Glomerular endothelial cell (primary cell): ENCODE results near the gene CCNC. TPM values are rescaled to one million over a fixed set of nuclear protein-coding genes. Genes with fewer than 3 reads are reported as not detected.
"Not testable (repeated sequence)": the region's sequence is repeated elsewhere in the genome, so short reads cannot be mapped to it uniquely, and the experiment has no call there.

Experiments
- DNase-seq: peaks from one replicate; pipeline ENCODE4 v3.0.0-alpha.2; 2011; ENCODE audit warnings: low read depth, low spot score; ENCODE audit errors: extremely low read depth
- total RNA-seq: library from RNA; depleted of rRNA; stranded (reverse); fragments of >200 nt; gene quantifications from 2 replicates; pipeline ENCODE4 v1.2.3, GENCODE V29; 2015

CCNC gene
- total RNA-seq, 1 donor from 2014 or later: 44.7 TPM

DNA sequence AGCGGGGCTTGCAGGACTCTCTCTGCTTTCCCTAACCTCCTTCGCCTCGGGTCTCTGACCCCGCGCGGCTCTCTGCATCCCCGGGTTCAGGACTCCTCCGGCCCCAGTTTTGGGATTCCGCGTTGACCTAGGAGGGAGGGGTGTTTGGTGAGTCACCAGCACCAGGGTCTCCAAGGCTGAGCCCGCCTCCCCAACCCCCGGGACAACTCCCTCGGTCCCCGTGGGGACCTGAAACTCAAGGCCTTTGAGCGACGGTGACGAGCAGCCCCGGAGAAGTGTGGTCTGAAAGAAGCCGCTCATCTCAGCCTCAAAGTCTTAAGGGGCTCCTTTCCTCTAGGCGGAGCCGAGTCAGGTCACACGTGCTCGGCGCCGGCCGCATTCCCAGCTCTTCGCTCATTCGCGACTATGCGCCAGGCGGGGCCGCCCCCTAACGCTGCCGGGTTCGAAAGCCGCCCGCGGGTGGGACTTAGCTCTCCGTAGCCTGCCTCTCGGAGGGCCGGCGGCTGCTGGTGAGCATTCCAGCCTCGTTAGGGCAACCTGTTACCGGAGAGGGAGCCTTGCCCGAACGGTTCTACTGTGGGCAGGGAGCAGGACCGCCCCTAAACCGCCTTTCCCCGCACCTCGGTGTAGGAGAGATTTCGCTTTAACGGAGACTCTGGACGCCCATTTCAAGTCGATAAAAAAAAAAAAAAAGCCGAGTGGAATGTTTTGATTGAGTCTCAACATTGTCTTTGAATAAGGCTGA is 35.1 kb upstream of the CCNC start:
- DNase-seq: no peak

DNA sequence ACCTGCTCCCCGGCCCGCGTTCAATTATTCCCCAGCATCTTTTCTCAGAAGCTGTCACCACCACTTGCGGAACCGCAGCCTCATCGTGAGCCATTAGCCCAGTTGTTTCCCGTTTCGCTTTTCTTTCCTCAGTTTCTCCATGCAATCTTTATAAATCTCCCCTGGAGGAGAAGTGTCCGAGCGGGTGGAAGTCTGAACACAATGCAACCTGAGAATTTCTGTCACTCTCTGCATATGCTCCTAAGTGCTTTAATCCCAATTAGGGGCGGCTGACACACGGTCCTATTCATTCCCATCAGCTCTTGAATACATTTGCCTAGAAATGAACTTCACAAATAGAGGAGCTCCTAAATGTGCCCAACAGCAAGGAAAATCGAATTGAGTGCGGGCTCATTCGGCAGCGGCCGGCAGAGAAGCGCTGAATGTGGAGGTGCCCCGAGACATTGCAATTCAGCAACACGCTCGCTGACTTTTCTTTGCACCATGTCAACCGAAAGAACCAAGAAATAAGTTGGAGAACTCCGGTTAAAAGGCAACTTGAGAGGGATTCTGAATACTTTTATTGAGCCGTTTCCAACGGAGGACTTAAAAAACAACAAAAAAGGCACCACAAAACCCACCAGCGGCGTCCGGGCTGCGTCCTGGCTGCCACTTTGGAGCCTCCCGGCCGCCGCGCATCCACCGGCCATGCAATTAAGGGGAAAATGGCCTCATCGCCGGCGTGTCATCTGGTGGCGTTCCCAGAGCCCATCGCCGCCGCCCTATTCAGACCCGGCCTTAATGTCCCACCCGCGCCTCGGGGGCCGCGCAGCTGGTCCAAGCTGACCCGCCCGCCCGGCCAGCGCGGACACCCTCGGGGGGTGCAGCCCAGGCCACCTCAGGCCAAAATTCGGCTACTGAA is 34.3 kb upstream of the CCNC start:
- no peak for DNase-seq

DNA sequence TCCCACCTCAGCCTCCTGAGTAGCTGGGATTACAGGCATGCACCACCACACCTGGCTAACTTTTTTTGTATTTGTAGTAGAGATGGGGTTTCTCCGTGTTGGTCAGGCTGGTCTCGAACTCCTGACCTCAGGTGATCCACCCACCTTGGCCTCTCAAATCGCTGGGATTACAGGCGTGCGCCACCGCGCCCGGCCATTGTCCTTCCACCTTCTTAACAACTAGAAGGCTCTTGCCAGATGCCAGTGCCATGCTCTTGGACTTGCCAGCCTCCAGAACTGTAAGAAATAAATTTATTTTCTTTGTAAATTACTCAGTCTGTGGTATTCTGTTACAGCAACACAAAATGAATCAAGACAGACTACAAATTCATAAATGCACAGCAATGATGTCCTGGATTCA is 26.2 kb upstream of the CCNC start:
- DNase-seq: not testable (repeated sequence)

DNA sequence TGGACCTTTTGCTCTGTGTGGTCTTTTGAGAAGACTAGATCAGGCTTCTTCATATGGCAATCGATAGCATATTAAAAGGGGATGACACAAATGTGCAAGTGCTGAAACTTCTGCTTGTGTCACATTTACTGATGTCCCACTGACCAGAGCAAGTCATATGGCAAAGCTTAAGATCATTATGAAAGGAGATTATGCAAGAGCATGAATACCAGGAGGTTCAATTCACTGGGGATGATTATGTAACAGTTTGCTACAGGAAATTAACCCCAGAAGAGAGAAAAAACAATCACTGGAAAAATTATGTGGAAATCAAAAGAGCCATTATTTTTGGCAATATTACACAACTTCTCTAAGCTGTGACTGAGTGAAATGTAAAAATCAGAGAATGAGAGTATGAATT is 24.4 kb upstream of the CCNC start:
- DNase-seq: no peak

DNA sequence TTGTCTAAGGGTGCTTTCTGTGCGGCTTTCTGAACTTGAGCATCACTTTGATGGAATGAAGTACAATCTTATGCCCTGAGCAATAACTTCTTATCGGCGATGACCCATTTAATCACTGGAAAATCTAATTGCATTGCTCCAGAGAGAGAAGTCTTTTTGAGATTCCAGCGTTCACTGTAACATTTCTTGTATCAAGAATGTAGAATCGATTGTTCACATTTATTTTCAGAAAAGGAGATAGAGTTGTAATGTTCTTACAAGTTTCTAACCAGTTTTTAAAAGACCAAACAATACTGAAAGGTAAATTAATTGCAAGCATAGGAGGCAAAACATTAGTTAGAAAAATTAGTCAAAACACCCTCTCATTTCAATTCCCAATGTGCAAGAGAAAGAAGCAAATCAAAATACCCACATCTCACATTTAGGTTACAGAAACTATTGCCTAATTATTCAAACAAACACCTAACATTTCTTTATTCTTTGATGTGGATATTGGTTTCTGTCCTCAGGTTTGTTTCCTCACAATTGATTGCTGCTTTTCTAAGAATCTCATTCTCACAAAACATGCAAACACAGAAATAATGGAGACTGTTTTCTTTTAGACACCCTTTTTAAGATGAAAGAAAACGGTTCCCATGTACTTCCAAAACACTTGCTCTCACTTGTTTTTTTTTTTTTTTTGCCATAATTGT is 23.4 kb upstream of the CCNC start:
- no peak for DNase-seq

DNA sequence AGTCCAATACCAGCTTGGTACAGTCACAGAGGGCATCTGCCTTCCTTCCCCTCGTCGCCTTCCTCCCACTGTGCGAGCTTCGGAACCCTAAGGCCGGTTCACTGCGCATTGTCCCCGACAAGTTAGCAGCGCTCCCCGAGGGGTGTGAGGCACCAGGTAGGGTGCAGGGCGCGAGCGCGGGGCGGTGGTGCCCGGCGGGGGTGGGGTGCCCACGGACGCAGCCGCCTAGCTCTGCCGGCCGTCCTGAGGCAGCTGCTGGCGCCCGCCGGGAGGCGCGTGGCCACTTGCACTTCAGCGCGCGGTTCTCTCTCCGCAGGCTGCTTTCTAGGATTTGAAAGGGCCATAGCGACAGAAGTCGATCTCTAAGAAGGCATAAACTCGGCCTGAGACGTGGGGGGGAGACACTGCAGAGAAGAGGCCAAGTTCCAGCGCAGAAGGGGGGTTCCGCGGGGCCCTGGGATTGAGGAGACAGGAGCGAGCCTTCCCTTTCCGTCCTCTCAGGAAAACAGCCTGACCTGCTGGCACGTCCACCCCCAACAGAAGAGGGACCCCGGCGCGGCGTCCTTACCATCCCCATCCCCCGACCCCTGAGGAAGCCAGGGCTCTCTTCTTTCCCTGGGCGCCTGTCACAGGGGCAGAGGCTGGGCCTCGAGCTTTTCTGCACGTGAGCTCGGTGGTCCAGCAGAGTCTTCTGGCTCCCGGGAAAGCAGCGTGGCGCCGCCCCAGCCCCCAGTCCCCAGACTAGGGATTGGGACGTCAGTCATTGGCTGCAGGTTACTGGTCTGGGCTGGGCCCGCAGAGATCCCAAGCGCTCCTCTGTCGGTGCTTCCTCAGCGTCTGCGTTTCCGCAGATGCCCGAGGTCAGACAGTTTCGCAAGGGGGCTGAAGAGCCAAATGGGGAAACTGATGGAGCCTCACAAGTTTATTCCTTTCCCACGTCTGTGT is 22.5 kb upstream of the CCNC start:
- no peak for DNase-seq

DNA sequence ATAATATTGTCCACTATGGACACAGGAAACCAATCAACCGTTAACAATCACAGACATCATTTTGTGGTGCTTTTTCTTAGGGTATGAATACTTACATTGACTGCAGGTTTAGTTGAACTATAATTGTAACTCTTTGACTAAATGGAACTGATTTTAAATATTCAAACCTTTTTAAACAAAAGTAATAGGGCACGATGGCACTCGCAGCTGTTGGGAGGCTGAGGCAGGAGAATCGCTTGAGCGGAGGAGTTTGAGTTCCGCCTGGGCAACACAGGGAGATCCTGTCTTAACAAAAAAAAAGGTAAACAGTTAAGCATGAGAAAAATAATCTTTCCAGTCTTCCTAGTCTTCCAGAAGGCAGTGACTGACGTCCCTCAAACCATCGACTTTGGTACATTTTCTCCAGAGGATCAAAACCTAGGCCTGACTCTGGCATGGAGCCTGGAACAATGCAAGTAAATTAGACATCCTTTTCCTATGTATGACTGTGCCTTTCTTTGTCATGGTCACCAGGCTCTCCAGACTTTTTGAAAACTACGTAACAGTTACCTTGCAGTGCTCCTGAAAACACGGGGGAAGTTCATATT is 21.5 kb upstream of the CCNC start:
- DNase-seq: no peak

DNA sequence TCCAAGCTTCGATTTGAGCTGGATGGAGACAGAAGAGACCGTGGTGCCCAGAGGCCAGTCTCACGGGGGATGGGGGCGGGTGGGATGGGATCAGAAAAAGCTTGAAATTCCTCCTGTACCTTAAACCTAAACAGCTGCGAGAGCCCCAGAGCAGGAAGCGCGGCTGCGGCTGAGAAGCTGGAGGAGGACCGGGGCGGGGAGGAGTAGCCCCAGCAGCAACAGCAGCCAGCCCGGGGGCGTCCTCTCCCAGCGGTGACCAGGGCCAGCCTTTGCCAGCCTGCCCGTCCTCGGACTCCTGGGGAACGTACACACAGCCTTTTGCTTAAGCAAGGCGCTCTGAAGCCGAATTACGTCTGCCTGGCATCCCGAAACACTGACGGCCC is 20.8 kb upstream of the CCNC start:
- no peak for DNase-seq

DNA sequence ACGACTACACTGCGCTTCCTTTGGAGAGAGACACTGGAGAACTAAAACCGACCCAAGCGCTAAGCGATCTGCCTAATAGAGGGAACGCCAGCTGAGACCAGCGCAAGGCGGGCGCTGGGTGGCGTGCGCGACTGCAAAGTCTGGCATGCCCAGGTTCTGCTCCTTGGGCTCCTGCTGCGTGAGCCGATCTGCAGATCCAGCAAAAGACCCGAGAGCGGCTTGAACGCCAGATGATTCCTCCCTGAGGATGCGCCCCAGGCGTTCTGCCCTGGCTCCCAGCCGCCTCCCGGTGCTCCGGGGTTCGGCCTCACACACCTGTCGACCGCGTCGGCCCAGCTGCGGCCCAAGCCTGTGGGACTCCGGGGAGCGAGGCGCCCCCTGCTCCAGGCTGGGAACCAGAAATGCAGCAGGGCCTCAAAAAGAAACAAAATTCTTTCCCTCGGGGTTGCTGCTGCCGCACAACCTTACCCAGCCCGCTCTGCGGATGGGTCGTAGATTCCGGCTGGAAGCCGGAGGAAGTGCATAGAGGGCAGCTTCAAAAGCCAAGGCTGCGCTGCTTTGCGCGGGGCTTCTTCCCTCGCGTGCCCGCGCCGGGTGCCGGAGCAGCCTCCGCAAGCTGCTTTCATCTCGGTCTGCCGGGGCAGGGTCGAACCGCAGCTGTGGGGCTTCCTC is 20.3 kb upstream of the CCNC start:
- no peak for DNase-seq

DNA sequence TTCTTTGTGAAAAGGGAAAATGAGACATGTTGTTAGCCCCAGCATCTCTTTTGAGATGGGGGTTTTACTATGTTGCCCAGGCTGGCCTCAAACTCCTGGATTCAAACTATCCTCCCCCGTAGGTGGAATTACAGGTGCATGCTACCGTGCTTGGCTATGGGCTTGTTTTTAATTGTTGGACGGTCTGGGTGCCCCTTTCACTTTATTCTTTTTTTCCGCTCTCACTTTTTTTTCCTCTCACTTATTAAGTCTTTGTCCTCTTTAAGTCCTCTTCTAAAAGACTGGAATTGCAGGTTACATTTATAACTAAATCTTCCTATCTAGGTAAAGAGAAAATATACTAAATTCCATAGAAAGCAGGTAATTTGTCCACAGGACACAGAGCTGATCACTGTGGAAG is 19.3 kb upstream of the CCNC start:
- DNase-seq: no peak

DNA sequence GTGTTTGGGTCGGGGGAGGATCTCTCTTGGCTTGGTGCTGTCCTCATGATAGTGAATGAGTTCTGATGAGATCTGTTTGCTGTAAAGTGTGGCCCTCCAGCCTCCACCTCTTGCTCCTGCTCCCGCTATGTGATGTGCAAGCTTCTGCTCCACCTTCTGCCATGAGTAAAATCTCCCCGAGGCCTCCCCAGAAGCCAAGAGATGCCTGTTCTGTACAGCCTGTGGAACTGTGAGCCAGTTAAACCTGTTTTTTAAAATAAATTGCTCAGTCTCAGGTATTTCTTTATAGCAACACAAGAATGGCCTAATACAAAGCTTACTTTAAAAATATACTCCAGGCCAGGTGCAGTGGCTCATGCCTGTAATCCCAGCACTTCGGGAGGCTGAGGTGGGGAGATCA is 11.3 kb upstream of the CCNC start:
- DNase-seq: no peak

DNA sequence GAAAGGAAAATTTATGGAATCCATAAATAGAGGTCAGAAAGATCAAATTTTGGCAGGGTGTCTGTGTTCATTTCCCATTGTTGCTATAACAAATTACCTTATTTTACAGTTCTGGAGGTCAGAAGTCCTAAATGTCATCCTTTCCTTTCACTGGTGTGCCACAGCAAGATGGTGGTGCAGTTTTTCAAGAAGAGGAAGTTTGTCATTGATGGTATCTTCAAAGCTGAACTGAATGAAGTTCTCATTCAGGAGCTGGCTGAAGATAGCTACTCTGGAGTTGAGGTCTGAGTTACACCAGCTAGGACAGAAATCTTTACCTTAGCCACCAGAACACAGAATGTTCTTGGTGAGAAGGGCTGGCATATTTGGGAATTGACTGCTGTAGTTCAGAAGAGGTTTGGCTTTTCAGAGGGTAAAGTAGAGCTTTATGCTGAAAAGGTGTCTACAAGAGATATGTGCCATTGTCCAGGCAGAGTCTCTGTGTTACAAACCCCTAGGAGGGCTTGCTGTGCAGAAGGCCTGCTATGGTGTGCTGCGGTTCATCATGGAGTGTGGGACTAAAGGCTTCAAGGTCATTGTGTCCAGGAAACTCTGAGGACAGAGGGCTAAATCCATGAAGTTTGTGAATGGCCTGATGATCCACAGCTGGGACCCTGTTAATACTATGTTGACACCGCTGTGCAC is 7.2 kb upstream of the CCNC start:
- DNase-seq: no peak

DNA sequence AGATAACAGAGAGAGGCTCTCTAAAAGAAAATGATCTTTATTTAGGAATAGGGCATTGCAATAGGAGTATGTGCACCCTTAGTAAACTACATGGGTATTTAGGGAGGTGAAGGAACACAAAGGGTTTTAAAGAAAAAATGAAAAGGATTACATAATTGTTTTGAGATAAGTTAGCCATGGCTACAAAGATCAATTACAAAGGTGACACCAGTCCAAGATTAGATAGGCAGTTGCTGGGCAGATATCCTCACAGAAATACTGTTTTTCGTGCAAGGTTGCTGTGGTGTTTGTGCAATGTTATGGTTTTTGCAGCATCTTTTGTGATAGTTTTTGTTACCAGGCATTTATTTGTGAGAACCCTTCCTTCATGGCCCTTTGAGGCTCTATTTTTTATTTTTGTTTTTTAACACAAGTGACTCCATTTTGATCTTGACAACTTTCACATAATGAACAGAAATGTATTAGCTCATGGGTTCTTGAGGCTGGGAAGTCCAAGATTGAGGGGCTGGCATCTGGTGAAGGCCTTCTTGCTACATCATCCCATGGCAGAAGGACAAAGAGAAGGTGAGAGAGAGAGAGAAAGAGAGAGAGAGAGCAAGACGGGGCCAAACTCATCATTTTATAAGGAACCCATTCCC is 5.6 kb upstream of the CCNC start:
- DNase-seq: no peak

DNA sequence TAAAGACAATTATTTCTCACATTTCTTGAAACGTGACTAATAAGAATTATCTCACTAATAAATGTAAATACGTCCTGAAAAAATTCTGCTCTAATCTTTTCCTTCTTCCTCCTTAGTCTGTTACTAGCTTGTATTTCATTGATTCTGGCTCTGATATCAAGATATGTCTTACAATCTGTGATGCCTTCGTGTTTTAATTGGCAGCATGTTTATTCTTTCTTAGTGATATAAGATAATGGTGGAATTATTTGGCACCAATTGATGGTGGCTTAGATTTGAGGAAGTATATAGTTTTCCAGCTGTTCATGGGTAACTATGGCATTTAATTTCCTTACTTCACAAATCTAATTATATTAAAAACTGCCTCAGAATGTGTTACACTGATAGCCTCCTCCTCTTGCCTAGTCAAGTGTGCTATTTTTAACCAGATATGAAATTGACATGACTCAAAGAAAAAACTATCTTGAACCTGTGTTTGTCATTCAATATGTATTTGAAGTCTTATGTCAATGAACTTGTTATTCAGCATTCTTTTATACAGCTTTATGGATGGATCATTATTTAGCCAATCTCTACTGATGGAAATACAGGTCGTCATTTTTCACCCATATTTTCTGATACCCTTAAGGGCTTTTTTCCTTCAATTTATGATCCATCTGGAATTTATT is 5.3 kb downstream of the CCNC start:
- DNase-seq: no peak

DNA sequence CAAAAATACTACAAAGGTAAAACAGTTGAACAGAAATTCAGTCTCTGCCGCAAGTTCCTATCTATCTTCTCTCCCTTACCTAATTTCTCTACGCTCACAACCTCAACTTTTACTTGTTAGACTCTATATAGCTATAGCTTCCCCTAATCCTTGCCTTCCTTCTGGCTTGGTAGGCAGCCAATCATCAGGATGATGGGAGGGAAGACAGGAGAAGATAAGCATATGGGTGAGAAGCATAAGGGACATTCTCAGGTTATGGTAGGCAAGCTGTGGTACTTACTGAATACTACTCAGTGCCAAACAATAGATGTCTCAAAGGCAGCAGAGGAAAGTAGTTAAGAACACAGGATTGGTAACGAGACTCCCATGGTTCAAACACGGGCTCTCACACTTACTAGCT is 7.8 kb downstream of the CCNC start:
- no peak for DNase-seq

DNA sequence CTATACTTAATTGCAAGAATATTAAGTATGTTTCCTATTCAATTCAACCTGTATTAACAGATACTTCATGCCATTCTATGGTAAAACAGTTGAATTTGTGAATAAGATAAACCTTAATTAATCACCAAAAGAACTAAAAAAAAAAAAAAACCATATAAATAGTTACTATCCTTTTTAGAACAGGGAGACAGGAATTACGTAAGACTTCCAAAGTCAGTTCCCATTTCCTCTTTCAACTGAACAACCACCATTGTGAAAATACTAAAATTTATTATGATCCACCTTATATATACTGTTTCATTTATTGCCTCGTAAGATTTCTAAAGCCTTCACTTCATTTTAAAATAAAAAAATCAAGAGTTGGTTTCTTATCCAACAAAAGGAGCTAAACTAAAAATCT is 9.4 kb downstream of the CCNC start:
- no peak for DNase-seq

DNA sequence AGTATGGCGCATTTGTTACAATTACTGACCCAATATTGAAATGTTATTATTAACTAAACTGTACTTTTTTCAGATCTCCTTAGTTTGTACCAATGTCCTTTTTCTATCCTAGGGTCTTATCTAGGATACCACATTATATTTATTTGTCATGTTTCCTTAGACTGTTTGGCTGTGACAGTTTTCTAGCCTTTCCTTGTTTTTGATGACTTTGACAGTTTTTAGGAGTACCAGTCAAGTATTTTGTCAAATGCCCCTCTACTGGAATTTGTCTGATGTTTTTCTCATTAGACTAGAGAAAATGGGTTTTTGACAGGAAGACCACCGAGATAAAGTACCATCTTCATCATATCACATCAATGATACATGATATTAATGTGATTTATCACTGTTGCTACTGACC is 14.6 kb downstream of the CCNC start:
- no peak for DNase-seq
